HepG2 (cell line): ENCODE results near the gene SLC25A19. TPM values are rescaled to one million over a fixed set of nuclear protein-coding genes. Genes with fewer than 3 reads are reported as not detected.
"Not testable (repeated sequence)": the region's sequence is repeated elsewhere in the genome, so short reads cannot be mapped to it uniquely, and the experiment has no call there.

Source experiments
- ATAC-seq: fragments of 200-7000 bp; cut with Tn5 transposase; 3 replicates; pipeline ENCODE4 v1.9.1; 2020; ENCODE audit warnings: mild to moderate bottlenecking, moderate library complexity
- BruUV-seq: library from RNA; stranded (reverse); fragments of 400-500 nt; replicated peaks from 2 replicates; lab custom pipeline; 2021; lab: Mats Ljungman, UMichigan
- CTCF ChIA-PET: fragments of 300-600 bp; formaldehyde crosslinking; extraction: SDS; loops from one replicate; lab custom pipeline; 2021; ENCODE audit warnings: low total read pairs, inconsistent platforms, low intra/inter-chr PET ratio; lab: Yijun Ruan, JAX
- POLR2A ChIA-PET: fragments of 350-600 bp; sonication (Branson Sonifier 250); formaldehyde crosslinking; loops from one replicate; lab custom pipeline; 2020; ENCODE audit warnings: antibody characterized with exemption, inconsistent platforms; lab: Yijun Ruan, JAX
- DNase-seq: peaks from one replicate; pipeline ENCODE4 v3.0.0-alpha.2; 2015; ENCODE audit warnings: low spot score
- FAIRE-seq: peaks from 3 replicates; lab custom pipeline; 2011; peaks lifted over from hg19 to GRCh38; lab: Jason Lieb, UNC
- H2AFZ ChIP-seq: one replicate; pipeline ENCODE4 v1.6.1; 2011; ENCODE audit warnings: low read length, inconsistent platforms
- H3K27ac ChIP-seq: fragments of 300-600 bp; 3 replicates; pipeline ENCODE4 v1.8.0; 2011; ENCODE audit warnings: mixed run types, mild to moderate bottlenecking, mixed read lengths, low read length, inconsistent platforms; ENCODE audit not compliant: insufficient read depth; ENCODE audit errors: extremely low read length
- H3K27me3 ChIP-seq, 2 experiments: fragments of 200-600 bp in 1 of 2; 2 replicates in 1 of 2; 3 replicates in 1 of 2; pipeline versions ENCODE4 v1.6.0 to v1.8.0; 2011; ENCODE audit warnings: low read length in 2 of 2, mild to moderate bottlenecking in 2 of 2, moderate library complexity in 2 of 2, inconsistent platforms in 1 of 2; ENCODE audit not compliant: insufficient read depth in 2 of 2, control insufficient read depth in 1 of 2
- H3K36me3 ChIP-seq, 2 experiments: fragments of 200-600 bp in 1 of 2; replicated peaks in 1 of 2; 2 replicates in 1 of 2; 3 replicates in 1 of 2; pipeline versions ENCODE4 v1.5.1 to v1.8.0; 2011; ENCODE audit warnings: low read length in 2 of 2, inconsistent platforms in 1 of 2; ENCODE audit not compliant: insufficient read depth in 2 of 2, control insufficient read depth in 1 of 2
- H3K4me1 ChIP-seq: 2 replicates; pipeline ENCODE4 v1.5.1; 2012; ENCODE audit warnings: low read length, inconsistent platforms; ENCODE audit not compliant: insufficient read depth
- H3K4me2 ChIP-seq: 2 replicates; pipeline ENCODE4 v1.6.0; 2011; ENCODE audit warnings: low read depth, low read length, inconsistent platforms
- H3K4me3 ChIP-seq, 3 experiments: fragments of 200-600 bp in 1 of 3; sonication (generic), shearing (Covaris generic) in 1 of 3; replicated peaks in 1 of 3; 2 replicates each; pipeline ENCODE4 v1.5.1; 2011 to 2016; ENCODE audit warnings: low read length in 3 of 3, inconsistent platforms in 2 of 3, low read depth in 2 of 3, mild to moderate bottlenecking in 2 of 3, control low read depth in 1 of 3, mixed read lengths in 1 of 3; ENCODE audit not compliant: insufficient read depth in 1 of 3
- H3K79me2 ChIP-seq: one replicate; pipeline ENCODE4 v1.6.1; 2011; ENCODE audit warnings: low read length, inconsistent platforms; ENCODE audit not compliant: insufficient read depth
- H3K9ac ChIP-seq: 2 replicates; pipeline ENCODE4 v1.6.0; 2011; ENCODE audit warnings: mild to moderate bottlenecking, low read depth, low read length, inconsistent platforms; ENCODE audit not compliant: insufficient read depth
- H3K9me3 ChIP-seq: 2 replicates; pipeline ENCODE4 v1.5.1; 2012; ENCODE audit warnings: mild to moderate bottlenecking, low read length
- H4K20me1 ChIP-seq: 2 replicates; pipeline ENCODE4 v1.6.0; 2011; ENCODE audit warnings: inconsistent platforms, mild to moderate bottlenecking, low read length, moderate library complexity; ENCODE audit not compliant: insufficient read depth
- CEBPB ChIP-seq: IDR thresholded peaks from 2 replicates; pipeline ENCODE4 v1.6.1; 2011; ENCODE audit warnings: low read depth, low read length, improper control_type of control experiment, borderline replicate concordance
- CEBPG ChIP-seq: IDR thresholded peaks from 2 replicates; pipeline ENCODE4 v1.6.1; 2016
- FOXA3 ChIP-seq: IDR thresholded peaks from 2 replicates; pipeline ENCODE4 v1.6.1; 2016; ENCODE audit warnings: missing genetic modification reagents, missing compliant biosample characterization
- GATAD2A ChIP-seq: IDR thresholded peaks from 2 replicates; pipeline ENCODE4 v1.6.1; 2016
- NFKB2 ChIP-seq: sonication (generic); formaldehyde crosslinking; IDR thresholded peaks from 2 replicates; pipeline ENCODE4 v1.4.0; 2020; ENCODE audit warnings: missing genetic modification reagents, borderline replicate concordance
- POGK ChIP-seq: sonication (generic); formaldehyde crosslinking; conservative IDR thresholded peaks from 2 replicates; pipeline ENCODE4 v1.8.0; 2022; ENCODE audit warnings: mild to moderate bottlenecking, moderate library complexity, missing genetic modification reagents
- SAP130 ChIP-seq: IDR thresholded peaks from 2 replicates; pipeline ENCODE4 v1.6.1; 2016; ENCODE audit warnings: low read depth
- SP5 ChIP-seq: IDR thresholded peaks from 2 replicates; pipeline ENCODE4 v1.6.1; 2016; ENCODE audit warnings: low read depth, borderline replicate concordance
- ZBTB2 ChIP-seq: sonication (generic); formaldehyde crosslinking; IDR thresholded peaks from 2 replicates; pipeline ENCODE4 v1.8.0; 2022; ENCODE audit warnings: low read depth, missing genetic modification reagents
- ZFP62 ChIP-seq: sonication (generic); formaldehyde crosslinking; IDR thresholded peaks from 2 replicates; pipeline ENCODE4 v1.4.0; 2020; ENCODE audit warnings: missing genetic modification reagents
- ZNF121 ChIP-seq: sonication (generic); formaldehyde crosslinking; IDR thresholded peaks from 2 replicates; pipeline ENCODE4 v1.5.0; 2020; ENCODE audit warnings: mild to moderate bottlenecking, missing genetic modification reagents
- ZNF441 ChIP-seq: sonication (generic); formaldehyde crosslinking; IDR thresholded peaks from 2 replicates; pipeline ENCODE4 v1.7.0; 2021; ENCODE audit warnings: missing genetic modification reagents, borderline replicate concordance
- ZNF460 ChIP-seq: sonication (generic); formaldehyde crosslinking; IDR thresholded peaks from 2 replicates; pipeline ENCODE4 v1.5.1; 2020; ENCODE audit warnings: missing genetic modification reagents, mild to moderate bottlenecking, borderline replicate concordance
- ZNF747 ChIP-seq: sonication (generic); formaldehyde crosslinking; IDR thresholded peaks from 2 replicates; pipeline ENCODE4 v1.8.1; 2023; ENCODE audit warnings: missing genetic modification reagents, mild to moderate bottlenecking, borderline replicate concordance
- ZNF770 ChIP-seq: sonication (generic); formaldehyde crosslinking; IDR thresholded peaks from 2 replicates; pipeline ENCODE4 v1.5.0; 2020; ENCODE audit warnings: mild to moderate bottlenecking, missing genetic modification reagents
- ZNF772 ChIP-seq: sonication (generic); formaldehyde crosslinking; IDR thresholded peaks from 2 replicates; pipeline ENCODE4 v1.5.0; 2020; ENCODE audit warnings: mild to moderate bottlenecking, missing genetic modification reagents
- WGBS: methylation state at CpG from one replicate; pipeline ENCODE4 v1.1.6; 2017; ENCODE audit warnings: low lambda C conversion rate; 5-methylcytosine and 5-hydroxymethylcytosine counted together
- in situ Hi-C: cut with HindIII; loops from 2 replicates; pipeline ENCODE4 v1.10.0; 2017; ENCODE audit warnings: low pct_unique_long_range_greater_than_20kb; ENCODE audit not compliant: extremely low pct_ligation_motif_present
- intact Hi-C: fragments of 100-400 bp; cut with micrococcal nuclease; formaldehyde crosslinking; loops from one replicate; pipeline ENCODE4 v1.10.0; 2022; ENCODE audit not compliant: unreplicated experiment
- polyA plus RNA-seq, 8 experiments: library from polyadenylated mRNA; depleted of rRNA in 3 of 8; stranded (reverse) in 7 of 8; unstranded in 1 of 8; fragments of >200 nt; fragmentation: Illumina TruSeq in 4 of 8; extraction: Trizol in 4 of 8; gene quantifications; 2 replicates each; pipeline versions ENCODE4 v1.2.1 to v1.2.3, GENCODE V29; 2011 to 2016; ENCODE audit warnings: low read depth in 4 of 8, missing spikeins in 1 of 8, mixed read lengths in 1 of 8; ENCODE audit not compliant: insufficient read depth in 1 of 8
- total RNA-seq, 5 experiments: library from RNA; depleted of rRNA; stranded (reverse); fragments of >200 nt; fragmentation: Illumina TruSeq; extraction: Trizol; gene quantifications; 2 replicates each; pipeline ENCODE4 v1.2.3, GENCODE V29; 2016; ENCODE audit warnings: low read depth in 1 of 5

SLC25A19 gene
- total and polyA plus RNA-seq, 2 of the 13 experiments (the other 11 are each of a cell fraction or from before 2014, with no cell fraction given) = 24.4 to 41.4 TPM

- TF ChIP-seq ZBTB2 (no peak), ZFP62 (CRISPR knock-in tag) (no peak), POGK (CRISPR knock-in tag) (peak; percentile 31)
Measured at GRCh38 chr17:75295201-75296158, 6.2 kb upstream of the SLC25A19 start (continued).

- H3K4me1 ChIP-seq = peaks cover 74% of the 10 kb centered on the region
- peak; percentile 62 for DNase-seq
- H3K79me2 ChIP-seq, intact Hi-C loops, H3K9me3 ChIP-seq, H4K20me1 ChIP-seq, BruUV-seq, CTCF ChIA-PET, H3K27me3 ChIP-seq, ATAC-seq, H3K36me3 ChIP-seq, FAIRE-seq, in situ Hi-C loops: not testable (repeated sequence)
- 23% methylated on average over 16 of the region's 16 CpGs for WGBS
- H3K9ac ChIP-seq = peak overlapping the region; percentile 60
- POLR2A ChIA-PET = interaction anchor here (0.7 to 2.2 kb wide), 7 partner anchors 15 to 101 kb away, joined by 3 to 17 read pairs (median 4); partner anchors contain the start of gene MIF4GD
- peak overlapping the region; percentile 70 for H3K4me2 ChIP-seq
- H3K27ac ChIP-seq = peak overlapping the region; percentile 57
- peak overlapping the region; percentile 19 to 44 (median 29); a peak in 5 of 6 replicates for H3K4me3 ChIP-seq
- peak overlapping the region; percentile 77 for H2AFZ ChIP-seq
- TF ChIP-seq NFKB2 (CRISPR knock-in tag) = peak; percentile 26; the same call in 1 of the 2 replicates
- TF ChIP-seq GATAD2A (CRISPR knock-in tag) = peak; percentile 35
- TF ChIP-seq ZNF460 (CRISPR knock-in tag) = 0 out of 2 replicates have a peak, but pooled peaks have one; percentile 8
- TF ChIP-seq SAP130 = peak; percentile 56
- TF ChIP-seq ZNF770 (CRISPR knock-in tag) = peak; percentile 88
- 0 out of 2 replicates have a peak, but pooled peaks have one; percentile 22 for TF ChIP-seq ZNF747 (CRISPR knock-in tag)
- TF ChIP-seq CEBPG = peak; percentile 93
- 0 out of 2 replicates have a peak, but pooled peaks have one; percentile 25 for TF ChIP-seq ZNF441 (CRISPR knock-in tag)
- TF ChIP-seq ZNF121 = peak; percentile 98
- TF ChIP-seq FOXA3 (CRISPR knock-in tag) = peak; percentile 10; the same call in 1 of the 2 replicates
- TF ChIP-seq CEBPB = peak; percentile 87
- TF ChIP-seq ZNF772 (CRISPR knock-in tag) = 0 out of 2 replicates have a peak, but pooled peaks have one; percentile 45
- TF ChIP-seq SP5 (CRISPR knock-in tag) = 0 out of 2 replicates have a peak, but pooled peaks have one; percentile 55
Measured at GRCh38 chr17:75292810-75293448, 3.7 kb upstream of the SLC25A19 start.
